ENCODE measurements around the gene KIF1B. TPM values are rescaled to one million over a fixed set of nuclear protein-coding genes. Genes with fewer than 3 reads are reported as not detected.
"Not testable (repeated sequence)": the region's sequence is repeated elsewhere in the genome, so short reads cannot be mapped to it uniquely, and the experiment has no call there.

KIF1B gene
- total RNA-seq, 1 experiment from 2014 or later = 70.1 TPM

GRCh38 chr1:10250663-10251062 is 40.3 kb downstream of the KIF1B start (continued):
- TF ChIP-seq AR (CRISPR knock-in tag; IDR thresholded peaks at IDR 0.05) = no peak
- TF ChIP-seq, protein P1, sequence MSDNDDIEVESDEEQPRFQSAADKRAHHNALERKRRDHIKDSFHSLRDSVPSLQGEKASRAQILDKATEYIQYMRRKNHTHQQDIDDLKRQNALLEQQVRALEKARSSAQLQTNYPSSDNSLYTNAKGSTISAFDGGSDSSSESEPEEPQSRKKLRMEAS (CRISPR knock-in tag; IDR thresholded peaks at IDR 0.05) = no peak
- TF ChIP-seq ZNF219 (CRISPR knock-in tag; IDR thresholded peaks at IDR 0.05; ENCODE audit: borderline replicate concordance) = no peak

DNA sequence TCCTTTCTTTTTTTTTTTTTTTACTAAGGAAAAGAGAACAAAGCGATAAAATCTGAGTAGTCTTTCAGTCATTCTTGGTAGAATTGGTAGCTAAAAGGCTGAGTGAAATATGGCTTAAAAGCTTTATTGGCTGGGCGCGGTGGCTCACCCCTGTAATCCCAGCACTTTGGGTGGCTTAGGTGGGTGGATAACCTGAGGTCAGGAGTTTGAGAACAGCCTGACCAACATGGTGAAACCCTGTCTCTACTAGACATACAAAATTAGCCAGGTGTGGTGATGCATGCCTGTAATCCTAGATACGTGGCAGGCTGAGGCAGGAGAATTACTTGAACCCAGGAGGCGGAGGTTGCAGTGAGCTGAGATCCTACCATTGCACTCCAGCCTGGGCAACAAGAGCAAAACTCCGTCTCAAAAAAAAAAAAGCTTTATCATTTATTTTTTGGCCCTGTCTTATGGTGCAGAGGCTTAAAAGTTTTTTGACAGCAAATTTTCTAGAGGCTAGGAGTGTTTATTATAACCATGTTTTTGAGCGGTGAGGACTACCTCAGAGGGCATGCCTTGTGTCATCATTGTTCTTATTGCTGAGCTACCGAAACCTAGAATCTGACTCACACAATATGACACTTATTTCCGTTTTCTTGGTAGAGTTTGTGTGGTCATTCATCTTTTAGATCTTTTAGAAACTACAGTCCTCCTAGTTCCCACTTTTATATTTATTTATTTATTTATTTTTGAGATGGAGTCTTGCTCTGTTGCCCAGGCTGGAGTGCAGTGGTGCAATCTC is 41.1 kb downstream of the KIF1B start:
- DNase-seq (ENCODE audit: low spot score); ATAC-seq; H3K27ac Mint-ChIP-seq; H3K27me3 Mint-ChIP-seq (ENCODE audit: low read depth); H3K4me3 Mint-ChIP-seq; H3K4me1 Mint-ChIP-seq: not testable (repeated sequence)
- POLR2A ChIA-PET = interaction anchor here (0.6 kb wide), 2 partner anchors 158 to 282 kb away, joined by 3 to 5 read pairs; no protein-coding TSS in a partner anchor
- Mint-ChIP-seq H3K36me3 (peaks cover 18% of the 10 kb centered on the region), H3K9me3 (peaks cover 12% of the 10 kb centered on the region)
- CTCF ChIA-PET = interaction anchor here (0.6 to 1.3 kb wide), 4 partner anchors 19 to 74 kb away, joined by 3 to 4 read pairs (median 3); no protein-coding TSS in a partner anchor

GRCh38 chr1:10252508-10252907 is 42.1 kb downstream of the KIF1B start:
- Mint-ChIP-seq H3K4me1 (no peaks in the 10 kb centered on the region), H3K36me3 (peaks cover 14% of the 10 kb centered on the region), H3K27ac (0 out of 2 replicates have a peak overlapping the region, but pooled peaks have one; percentile 19), H3K27me3 (ENCODE audit: low read depth) (no peaks in the 10 kb centered on the region), H3K9me3 (peaks cover 8% of the 10 kb centered on the region), H3K4me3 (no peak overlapping the region)
- POLR2A ChIA-PET = no interaction called here
- DNase-seq (ENCODE audit: low spot score) (no peak), ATAC-seq (no peak)
- CTCF ChIA-PET = interaction anchor here (0.6 to 1.1 kb wide), 2 partner anchors 18 to 75 kb away, joined by 3 to 4 read pairs; no protein-coding TSS in a partner anchor
- TF ChIP-seq SP1 (CRISPR knock-in tag; conservative IDR thresholded peaks at IDR 0.05) (no peak), JAZF1 (CRISPR knock-in tag; IDR thresholded peaks at IDR 0.05) (no peak), SMAD4 (CRISPR knock-in tag; IDR thresholded peaks at IDR 0.05) (no peak), ZNF425 (CRISPR knock-in tag; conservative IDR thresholded peaks at IDR 0.05) (no peak), ATF3 (CRISPR knock-in tag; conservative IDR thresholded peaks at IDR 0.05) (no peak), FOXP4 (CRISPR knock-in tag; IDR thresholded peaks at IDR 0.05) (no peak), ATF1 (CRISPR knock-in tag; IDR thresholded peaks at IDR 0.05) (no peak), NFE2L1 (CRISPR knock-in tag; IDR thresholded peaks at IDR 0.05) (no peak), NR3C1 (CRISPR knock-in tag; conservative IDR thresholded peaks at IDR 0.05; ENCODE audit: low read depth) (no peak), OVOL2 (CRISPR knock-in tag; IDR thresholded peaks at IDR 0.05; ENCODE audit: borderline replicate concordance) (no peak), HMGXB4 (CRISPR knock-in tag; IDR thresholded peaks at IDR 0.05) (no peak), ZBTB21 (CRISPR knock-in tag; IDR thresholded peaks at IDR 0.05; ENCODE audit: borderline replicate concordance) (no peak)
- TF ChIP-seq, protein P2, sequence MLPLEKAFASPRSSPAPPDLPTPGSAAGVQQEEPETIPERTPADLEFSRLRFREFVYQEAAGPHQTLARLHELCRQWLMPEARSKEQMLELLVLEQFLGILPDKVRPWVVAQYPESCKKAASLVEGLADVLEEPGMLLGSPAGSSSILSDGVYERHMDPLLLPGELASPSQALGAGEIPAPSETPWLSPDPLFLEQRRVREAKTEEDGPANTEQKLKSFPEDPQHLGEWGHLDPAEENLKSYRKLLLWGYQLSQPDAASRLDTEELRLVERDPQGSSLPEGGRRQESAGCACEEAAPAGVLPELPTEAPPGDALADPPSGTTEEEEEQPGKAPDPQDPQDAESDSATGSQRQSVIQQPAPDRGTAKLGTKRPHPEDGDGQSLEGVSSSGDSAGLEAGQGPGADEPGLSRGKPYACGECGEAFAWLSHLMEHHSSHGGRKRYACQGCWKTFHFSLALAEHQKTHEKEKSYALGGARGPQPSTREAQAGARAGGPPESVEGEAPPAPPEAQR (CRISPR knock-in tag; IDR thresholded peaks at IDR 0.05) = no peak
- TF ChIP-seq, protein P3, sequence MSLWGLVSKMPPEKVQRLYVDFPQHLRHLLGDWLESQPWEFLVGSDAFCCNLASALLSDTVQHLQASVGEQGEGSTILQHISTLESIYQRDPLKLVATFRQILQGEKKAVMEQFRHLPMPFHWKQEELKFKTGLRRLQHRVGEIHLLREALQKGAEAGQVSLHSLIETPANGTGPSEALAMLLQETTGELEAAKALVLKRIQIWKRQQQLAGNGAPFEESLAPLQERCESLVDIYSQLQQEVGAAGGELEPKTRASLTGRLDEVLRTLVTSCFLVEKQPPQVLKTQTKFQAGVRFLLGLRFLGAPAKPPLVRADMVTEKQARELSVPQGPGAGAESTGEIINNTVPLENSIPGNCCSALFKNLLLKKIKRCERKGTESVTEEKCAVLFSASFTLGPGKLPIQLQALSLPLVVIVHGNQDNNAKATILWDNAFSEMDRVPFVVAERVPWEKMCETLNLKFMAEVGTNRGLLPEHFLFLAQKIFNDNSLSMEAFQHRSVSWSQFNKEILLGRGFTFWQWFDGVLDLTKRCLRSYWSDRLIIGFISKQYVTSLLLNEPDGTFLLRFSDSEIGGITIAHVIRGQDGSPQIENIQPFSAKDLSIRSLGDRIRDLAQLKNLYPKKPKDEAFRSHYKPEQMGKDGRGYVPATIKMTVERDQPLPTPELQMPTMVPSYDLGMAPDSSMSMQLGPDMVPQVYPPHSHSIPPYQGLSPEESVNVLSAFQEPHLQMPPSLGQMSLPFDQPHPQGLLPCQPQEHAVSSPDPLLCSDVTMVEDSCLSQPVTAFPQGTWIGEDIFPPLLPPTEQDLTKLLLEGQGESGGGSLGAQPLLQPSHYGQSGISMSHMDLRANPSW (CRISPR knock-in tag; conservative IDR thresholded peaks at IDR 0.05; ENCODE audit: low read depth) = no peak
